Caco-2 (cell line): Measurements from ENCODE around the gene SULT4A1. TPM values are rescaled to one million over a fixed set of nuclear protein-coding genes. Genes with fewer than 3 reads are reported as not detected.

ENCODE experiments used
- BruUV-seq: library from RNA; stranded (reverse); fragments of 400-500 nt; replicated peaks from 2 replicates; lab custom pipeline; 2021; lab: Mats Ljungman, UMichigan
- CTCF ChIA-PET: fragments of 300-600 bp; sonication (Branson Sonifier 250); formaldehyde crosslinking; loops from one replicate; lab custom pipeline; 2022; ENCODE audit warnings: antibody characterized with exemption; lab: Charles Lee
- POLR2A ChIA-PET: fragments of 300-600 bp; sonication (Branson Sonifier 250); formaldehyde crosslinking; loops from one replicate; lab custom pipeline; 2022; ENCODE audit warnings: antibody characterized with exemption; lab: Charles Lee
- DNase-seq, 2 experiments: peaks; one replicate each; pipeline versions ENCODE4 v3.0.0 to v3.0.0-alpha.2; 2020 to 2022
- H3K27me3 ChIP-seq: replicated peaks from 2 replicates; pipeline ENCODE4 v1.6.0; 2011; ENCODE audit warnings: low read length; ENCODE audit not compliant: control insufficient read depth, insufficient read depth
- H3K36me3 ChIP-seq: 2 replicates; pipeline ENCODE4 v1.5.1; 2011; ENCODE audit warnings: low read length; ENCODE audit not compliant: control insufficient read depth, insufficient read depth
- H3K4me1 ChIP-seq: fragments of 250-450 bp; sonication (Bioruptor Pico); 2 replicates; pipeline ENCODE4 v1.5.1; 2020; ENCODE audit warnings: mild to moderate bottlenecking
- H3K4me3 ChIP-seq: 2 replicates; pipeline ENCODE4 v1.5.1; 2011; ENCODE audit warnings: low read depth, mild to moderate bottlenecking, control low read depth, low read length
- H3K9me3 ChIP-seq: fragments of 250-450 bp; sonication (Bioruptor Pico); 2 replicates; pipeline ENCODE4 v1.5.1; 2020; ENCODE audit warnings: mild to moderate bottlenecking, moderate library complexity
- H3K27ac Mint-ChIP-seq: one replicate; pipeline ENCODE4 v1.8.0; 2022; ENCODE audit warnings: mixed read lengths; ENCODE audit not compliant: unreplicated experiment
- H3K27me3 Mint-ChIP-seq: one replicate; pipeline ENCODE4 v1.8.0; 2022; ENCODE audit warnings: mixed read lengths; ENCODE audit not compliant: insufficient read depth, unreplicated experiment
- H3K36me3 Mint-ChIP-seq: one replicate; pipeline ENCODE4 v1.8.0; 2022; ENCODE audit warnings: mild to moderate bottlenecking, mixed read lengths; ENCODE audit not compliant: insufficient read depth, unreplicated experiment
- H3K4me1 Mint-ChIP-seq: one replicate; pipeline ENCODE4 v1.8.0; 2022; ENCODE audit warnings: low read depth, mixed read lengths; ENCODE audit not compliant: unreplicated experiment
- H3K4me3 Mint-ChIP-seq: one replicate; pipeline ENCODE4 v1.8.0; 2022; ENCODE audit warnings: mild to moderate bottlenecking, moderate library complexity, mixed read lengths; ENCODE audit not compliant: unreplicated experiment
- H3K9me3 Mint-ChIP-seq: one replicate; pipeline ENCODE4 v1.8.0; 2022; ENCODE audit warnings: mixed read lengths; ENCODE audit not compliant: unreplicated experiment
- intact Hi-C: fragments of 100-400 bp; cut with micrococcal nuclease; formaldehyde crosslinking; loops from one replicate; pipeline ENCODE4 v1.10.0; 2022; ENCODE audit not compliant: unreplicated experiment
- total RNA-seq: library from RNA; stranded (reverse); gene quantifications from 2 replicates; pipeline ENCODE4 v1.2.3, GENCODE V29; 2022
- TF ChIP-seq, protein P1 (sequence below), 2 experiments: fragments of 200-600 bp in 1 of 2; IDR thresholded peaks; 1 replicate in 1 of 2; 2 replicates in 1 of 2; pipeline versions ENCODE4 v1.5.1 to v1.8.0; 2011 to 2022; ENCODE audit warnings: antibody characterized with exemption in 1 of 2, control low read depth in 1 of 2, inconsistent platforms in 1 of 2, low read depth in 1 of 2, low read length in 1 of 2, mild to moderate bottlenecking in 1 of 2, moderate library complexity in 1 of 2; ENCODE audit not compliant: insufficient read depth in 1 of 2, severe bottlenecking in 1 of 2, unreplicated experiment in 1 of 2

The SULT4A1 gene
- total RNA-seq, 1 experiment from 2014 or later, result not detected

DNA sequence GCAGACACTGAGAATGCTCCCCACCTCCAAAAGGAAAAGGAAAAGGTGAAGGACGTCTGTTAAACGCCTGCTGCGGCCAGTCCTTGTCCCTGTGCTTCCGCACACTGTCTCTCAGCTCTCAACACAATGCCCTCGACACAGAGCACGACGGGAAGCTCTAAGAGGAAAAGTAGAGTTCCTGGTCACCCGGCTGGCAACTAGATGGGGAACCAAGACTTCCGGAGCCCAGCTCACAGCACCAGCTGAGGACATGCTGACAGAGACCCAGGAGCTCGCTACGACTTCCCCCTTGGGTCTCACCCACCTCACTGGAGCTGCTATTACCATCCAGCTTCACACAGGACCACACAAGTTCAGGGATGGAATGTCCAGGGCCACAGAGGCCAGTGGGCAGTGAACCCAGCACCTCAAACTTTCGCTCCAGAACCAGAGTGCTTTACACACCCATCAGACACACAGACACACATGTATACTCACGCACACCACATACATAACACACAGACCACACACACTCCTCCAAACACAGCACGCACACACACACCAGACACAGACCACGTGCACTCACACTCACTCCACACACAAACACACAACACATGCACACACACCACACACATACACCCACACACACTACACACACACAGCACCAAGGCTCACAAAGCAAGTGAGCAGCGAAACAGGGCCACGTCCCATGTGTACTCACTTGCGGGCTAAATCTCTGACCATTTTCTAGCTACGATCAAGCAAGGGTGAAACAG is 9.6 kb downstream of the SULT4A1 start:
- intact Hi-C loops, result no loop called here
- Mint-ChIP-seq H3K27me3 (peaks cover 17% of the 10 kb centered on the region), H3K4me3 (no peak overlapping the region), H3K4me1 (no peaks in the 10 kb centered on the region), H3K9me3 (peaks cover 11% of the 10 kb centered on the region), H3K36me3 (no peaks in the 10 kb centered on the region), H3K27ac (no peak overlapping the region)
- Histone ChIP-seq H3K36me3 (no peaks in the 10 kb centered on the region), H3K4me3 (no peak overlapping the region), H3K4me1 (no peaks in the 10 kb centered on the region), H3K9me3 (no peaks in the 10 kb centered on the region), H3K27me3 (no peaks in the 10 kb centered on the region)
- DNase-seq, result peak in 1 of 2 experiments; percentile 14
- TF ChIP-seq, protein P1, sequence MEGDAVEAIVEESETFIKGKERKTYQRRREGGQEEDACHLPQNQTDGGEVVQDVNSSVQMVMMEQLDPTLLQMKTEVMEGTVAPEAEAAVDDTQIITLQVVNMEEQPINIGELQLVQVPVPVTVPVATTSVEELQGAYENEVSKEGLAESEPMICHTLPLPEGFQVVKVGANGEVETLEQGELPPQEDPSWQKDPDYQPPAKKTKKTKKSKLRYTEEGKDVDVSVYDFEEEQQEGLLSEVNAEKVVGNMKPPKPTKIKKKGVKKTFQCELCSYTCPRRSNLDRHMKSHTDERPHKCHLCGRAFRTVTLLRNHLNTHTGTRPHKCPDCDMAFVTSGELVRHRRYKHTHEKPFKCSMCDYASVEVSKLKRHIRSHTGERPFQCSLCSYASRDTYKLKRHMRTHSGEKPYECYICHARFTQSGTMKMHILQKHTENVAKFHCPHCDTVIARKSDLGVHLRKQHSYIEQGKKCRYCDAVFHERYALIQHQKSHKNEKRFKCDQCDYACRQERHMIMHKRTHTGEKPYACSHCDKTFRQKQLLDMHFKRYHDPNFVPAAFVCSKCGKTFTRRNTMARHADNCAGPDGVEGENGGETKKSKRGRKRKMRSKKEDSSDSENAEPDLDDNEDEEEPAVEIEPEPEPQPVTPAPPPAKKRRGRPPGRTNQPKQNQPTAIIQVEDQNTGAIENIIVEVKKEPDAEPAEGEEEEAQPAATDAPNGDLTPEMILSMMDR (IDR thresholded peaks at IDR 0.05; ENCODE audit: insufficient read depth in 1 of 2, low read depth in 1 of 2, low read length in 1 of 2, severe bottlenecking in 1 of 2, unreplicated experiment in 1 of 2), result no peak
- no TSS peak for BruUV-seq
- POLR2A ChIA-PET, result no interaction called here
- CTCF ChIA-PET, result interaction anchor here (1.2 kb wide), 1 partner anchor 23 kb away, joined by 3 read pairs; no protein-coding TSS in a partner anchor

DNA sequence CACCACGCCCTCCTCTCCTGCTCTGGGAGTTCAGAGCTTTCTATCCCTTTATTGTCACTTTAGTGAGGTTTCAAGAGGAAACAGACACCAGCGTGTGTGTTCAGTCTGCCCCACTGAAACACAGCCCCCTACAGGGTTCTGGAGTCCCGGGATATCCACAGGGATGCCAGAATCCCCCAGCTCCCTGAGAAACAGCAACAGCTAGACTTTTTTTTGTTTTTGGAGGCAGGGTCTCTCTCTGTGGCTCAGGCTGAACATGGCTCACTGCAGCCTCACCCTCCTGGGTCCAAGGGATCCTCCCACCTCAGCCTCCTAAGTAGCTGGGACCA is 10.4 kb downstream of the SULT4A1 start:
- no peaks in the 10 kb centered on the region for H3K27me3 ChIP-seq
- H3K27ac Mint-ChIP-seq, result no peak overlapping the region
- ChIA-PET POLR2A (no interaction called here), CTCF (interaction anchor here (1.2 kb wide), 1 partner anchor 24 kb away, joined by 3 read pairs; no protein-coding TSS in a partner anchor)
- H3K27me3 Mint-ChIP-seq, result peaks cover 17% of the 10 kb centered on the region
- TF ChIP-seq, protein P1 (IDR thresholded peaks at IDR 0.05; ENCODE audit: insufficient read depth in 1 of 2, low read depth in 1 of 2, low read length in 1 of 2, severe bottlenecking in 1 of 2, unreplicated experiment in 1 of 2), result no peak
- H3K4me3 ChIP-seq, result no peak overlapping the region
- peaks cover 5% of the 10 kb centered on the region for H3K9me3 Mint-ChIP-seq
- no peaks in the 10 kb centered on the region for H3K36me3 ChIP-seq
- H3K4me1 ChIP-seq, result no peaks in the 10 kb centered on the region
- no peaks in the 10 kb centered on the region for H3K36me3 Mint-ChIP-seq
- intact Hi-C loops, result no loop called here
- no peaks in the 10 kb centered on the region for H3K9me3 ChIP-seq
- no peaks in the 10 kb centered on the region for H3K4me1 Mint-ChIP-seq
- BruUV-seq, result no TSS peak
- peak in 1 of 2 experiments; percentile 3 for DNase-seq
- H3K4me3 Mint-ChIP-seq, result no peak overlapping the region

DNA sequence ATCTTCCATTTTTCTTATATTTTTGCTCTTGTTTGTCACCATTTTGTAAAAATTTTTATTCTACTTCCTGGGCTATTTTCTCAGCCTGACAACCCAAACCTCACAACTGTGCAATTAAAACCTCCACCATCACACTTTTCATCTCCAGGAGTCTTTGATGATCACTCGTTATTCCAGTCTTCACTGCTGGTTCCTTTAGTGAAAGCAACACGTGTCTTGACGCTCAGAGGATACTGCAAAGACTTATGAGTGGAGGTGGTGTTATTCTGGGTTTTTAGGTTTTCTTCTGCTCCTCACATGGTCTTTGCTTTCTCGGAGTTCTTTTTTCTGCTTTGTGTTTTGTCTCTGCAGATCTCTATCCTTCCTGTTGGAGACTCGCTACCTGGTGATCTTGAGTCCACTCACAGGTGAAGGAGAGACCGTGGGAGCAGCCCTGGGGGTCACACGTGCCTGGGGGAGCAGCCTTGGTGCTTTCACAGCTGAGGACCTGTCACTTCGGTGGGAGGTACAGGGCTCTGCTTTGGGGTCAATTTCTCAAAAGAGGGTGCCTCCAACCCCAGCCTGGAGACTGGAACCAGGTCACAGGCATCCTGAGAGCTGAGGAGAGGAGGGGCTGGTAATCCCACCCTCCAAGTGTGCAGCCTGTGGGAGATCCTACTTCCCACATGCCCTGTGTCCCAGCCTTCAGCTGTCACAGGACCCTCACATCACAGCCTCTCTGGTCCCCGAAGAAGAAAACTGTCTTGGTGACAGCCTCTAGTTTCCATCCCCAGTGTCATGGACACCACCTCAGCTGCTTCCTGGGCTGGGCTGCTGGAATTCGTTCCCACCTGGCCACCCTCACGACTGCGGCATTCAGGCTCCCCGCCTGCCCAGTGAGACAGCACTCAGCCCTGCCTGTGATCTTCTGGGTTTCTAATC is 11.0 kb downstream of the SULT4A1 start:
- BruUV-seq, result no TSS peak
- POLR2A ChIA-PET, result no interaction called here
- H3K36me3 ChIP-seq, result no peaks in the 10 kb centered on the region

More for the DNA sequence above, 11.0 kb downstream of the SULT4A1 start:
- TF ChIP-seq, protein P1 (IDR thresholded peaks at IDR 0.05; ENCODE audit: insufficient read depth in 1 of 2, low read depth in 1 of 2, low read length in 1 of 2, severe bottlenecking in 1 of 2, unreplicated experiment in 1 of 2), result no peak
- no peaks in the 10 kb centered on the region for H3K27me3 ChIP-seq
- H3K4me1 ChIP-seq, result no peaks in the 10 kb centered on the region
- H3K4me3 ChIP-seq, result no peak overlapping the region
- Mint-ChIP-seq H3K4me1 (no peaks in the 10 kb centered on the region), H3K9me3 (no peaks in the 10 kb centered on the region), H3K4me3 (no peak overlapping the region), H3K27me3 (peaks cover 20% of the 10 kb centered on the region), H3K27ac (no peak overlapping the region), H3K36me3 (no peaks in the 10 kb centered on the region)
- CTCF ChIA-PET, result interaction anchor here (1.4 kb wide), 1 partner anchor 32 kb away, joined by 7 read pairs; no protein-coding TSS in a partner anchor
- intact Hi-C loops, result no loop called here
- DNase-seq, result peak in 1 of 2 experiments; percentile 10
- H3K9me3 ChIP-seq, result no peaks in the 10 kb centered on the region
